Stimulated activated naive CD4-positive, alpha-beta T cell treated with Interleukin-2 at 50 U/mL for 16 hours (primary cell): Measurements from ENCODE around the gene ECHS1.
"Not testable (repeated sequence)": the region's sequence is repeated elsewhere in the genome, so short reads cannot be mapped to it uniquely, and the experiment has no call there.

Experiments used
- DNase-seq: peaks from one replicate; lab custom pipeline; 2025; lab: John Stamatoyannopoulos, UW

ECHS1 gene

DNA sequence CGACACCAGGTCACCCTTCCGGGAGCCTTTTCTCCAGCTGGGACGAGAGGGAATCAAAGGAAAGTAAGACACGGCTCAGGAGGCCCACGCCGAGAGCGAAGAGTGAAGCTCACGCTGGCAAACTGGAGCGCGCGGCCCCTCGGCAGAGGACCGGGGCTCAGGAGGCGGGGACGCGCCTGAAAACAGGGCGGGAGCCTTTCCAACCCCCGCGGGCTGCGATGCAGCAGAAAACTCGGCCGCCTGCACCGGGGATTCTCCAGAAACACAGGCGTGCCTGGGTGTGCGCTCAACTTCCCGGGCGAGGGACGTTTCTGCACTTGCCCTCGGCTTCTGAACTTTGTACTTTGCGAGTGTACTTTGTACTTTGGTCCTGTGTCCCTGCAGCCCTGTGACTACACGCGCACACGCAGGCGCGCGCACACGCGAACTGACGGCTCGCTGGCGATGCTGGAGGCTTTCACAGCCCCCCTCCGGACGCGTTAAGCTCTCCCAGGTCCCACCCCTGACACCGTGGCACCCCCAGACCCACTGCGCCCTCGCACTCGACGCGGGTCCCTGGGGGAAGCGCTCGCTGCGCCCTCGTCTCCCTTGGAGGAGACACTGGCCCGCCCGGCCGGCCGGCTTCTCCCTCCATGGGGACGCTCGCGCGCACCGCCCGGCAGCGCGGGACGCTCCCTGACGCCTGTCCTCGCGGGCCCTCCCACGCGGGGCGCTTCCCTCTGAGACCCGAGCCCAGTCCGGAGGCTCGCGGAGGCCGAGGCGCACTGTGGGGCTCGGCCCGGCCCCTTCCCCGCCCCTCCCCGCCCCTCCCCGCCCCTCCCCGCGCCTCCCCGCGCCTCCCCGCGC, 5.3 kb upstream of the ECHS1 start:
- peak; percentile 53 for DNase-seq

DNA sequence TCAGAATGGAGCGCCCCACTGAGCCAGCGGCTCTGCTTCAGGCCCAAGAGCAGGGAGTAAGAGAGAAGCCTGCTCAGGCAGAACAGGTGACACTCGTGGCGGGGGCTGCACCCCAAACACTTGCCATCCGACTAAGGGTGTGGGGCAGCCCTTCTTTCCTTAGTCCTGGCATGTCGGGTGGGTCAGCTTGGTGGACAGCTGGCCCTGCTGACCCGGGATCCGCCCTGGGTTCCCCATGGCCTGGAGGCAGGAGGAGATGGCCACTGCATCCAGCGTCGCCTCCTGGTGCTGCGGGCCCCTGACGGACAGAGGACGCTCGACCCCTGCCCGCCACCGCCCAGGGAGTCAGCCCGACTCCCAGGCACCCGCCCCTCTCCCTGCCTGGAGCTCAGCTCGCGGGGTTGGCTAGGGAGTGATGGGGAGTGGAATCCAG, 4.7 kb upstream of the ECHS1 start:
- no peak for DNase-seq

DNA sequence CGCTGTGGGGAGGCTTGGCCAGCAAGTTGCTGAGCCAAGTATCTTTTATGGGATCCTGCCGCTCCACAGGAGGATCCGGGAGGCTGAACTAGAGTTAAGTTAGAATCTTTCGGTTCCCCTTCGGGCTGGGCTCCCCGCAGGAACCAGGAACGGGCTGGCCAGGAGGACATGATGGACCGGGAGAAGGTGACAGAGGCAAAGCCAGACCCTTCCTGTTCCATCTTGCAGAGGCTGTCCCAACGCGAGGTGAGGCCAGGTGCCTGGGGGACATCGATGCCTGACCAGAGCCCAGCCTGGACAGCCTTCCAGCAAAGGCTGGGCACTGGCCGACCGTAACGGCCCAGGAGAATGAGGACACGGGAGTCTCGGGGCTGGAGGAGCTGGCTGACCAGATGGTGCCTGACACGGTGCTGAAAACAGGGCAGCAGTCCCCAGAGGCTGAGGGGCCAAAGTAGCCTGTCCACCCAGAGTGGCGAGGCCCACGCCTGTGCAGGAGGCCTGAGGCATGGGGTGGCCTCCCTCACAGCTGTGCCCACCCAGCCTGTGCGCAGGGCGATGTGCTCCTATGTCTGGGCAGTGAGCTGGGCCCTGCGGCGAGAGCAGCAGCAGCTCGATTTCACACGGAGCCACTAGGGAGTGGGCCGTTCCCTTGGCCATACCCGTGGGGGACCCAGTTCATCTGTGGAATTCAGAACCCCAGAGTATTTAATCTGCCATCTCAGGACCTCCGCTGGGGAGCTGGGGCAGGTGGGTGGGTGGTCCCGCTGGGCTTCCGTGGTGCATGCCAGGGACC, 4.1 kb upstream of the ECHS1 start:
- DNase-seq, result no peak

DNA sequence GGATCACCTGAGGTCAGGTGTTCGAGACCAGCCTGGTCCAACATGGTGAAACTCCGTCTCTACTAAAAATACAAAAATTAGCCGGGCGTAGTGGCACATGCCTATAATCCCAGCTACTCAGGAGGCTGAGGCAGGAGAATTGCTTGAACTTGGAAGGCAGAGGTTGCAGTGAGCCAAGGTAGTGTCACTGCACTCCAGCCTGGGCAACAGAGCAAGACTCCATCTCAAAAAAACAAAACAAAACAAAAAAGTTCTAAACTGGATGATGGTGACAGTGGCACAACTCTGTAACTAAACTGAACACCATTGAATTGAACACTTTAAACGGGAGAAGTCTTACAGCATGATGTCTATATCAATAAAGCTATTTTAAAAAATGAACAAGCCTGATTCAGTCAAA, 3.0 kb upstream of the ECHS1 start:
- not testable (repeated sequence) for DNase-seq

DNA sequence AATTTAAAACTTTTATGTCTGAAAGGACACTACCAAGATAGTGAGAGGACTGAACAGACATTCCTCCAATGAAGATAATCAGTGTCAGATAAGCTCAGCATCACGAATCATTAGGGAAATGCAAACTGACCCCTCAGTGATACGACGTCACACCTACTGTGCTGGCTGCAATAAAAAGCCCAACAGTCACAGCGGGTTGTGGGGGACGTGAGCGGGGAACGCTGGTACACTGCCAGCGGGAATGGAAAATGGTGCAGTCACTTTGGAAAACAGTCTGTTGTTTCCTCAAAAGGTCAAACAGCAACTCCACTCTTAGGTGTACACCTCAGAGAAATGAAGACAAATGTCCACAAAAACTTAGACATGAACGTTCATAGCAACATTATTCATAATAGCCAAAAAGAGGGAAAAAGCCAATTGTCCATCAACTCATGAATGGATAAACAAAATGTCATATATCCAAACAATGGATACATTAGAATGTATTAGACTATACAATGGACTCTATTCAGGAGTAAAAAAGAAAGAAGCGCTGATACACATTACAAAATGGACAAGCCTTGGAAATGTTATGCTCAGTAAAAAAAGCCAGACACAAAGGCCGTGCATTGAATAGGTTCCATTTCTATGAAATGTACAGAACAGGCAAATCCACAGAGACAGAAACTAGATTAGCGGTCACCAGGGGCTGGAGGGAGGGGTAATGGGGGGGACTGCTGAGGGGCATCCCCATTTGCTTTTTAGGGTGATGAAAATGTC, 2.4 kb upstream of the ECHS1 start:
- no peak for DNase-seq

DNA sequence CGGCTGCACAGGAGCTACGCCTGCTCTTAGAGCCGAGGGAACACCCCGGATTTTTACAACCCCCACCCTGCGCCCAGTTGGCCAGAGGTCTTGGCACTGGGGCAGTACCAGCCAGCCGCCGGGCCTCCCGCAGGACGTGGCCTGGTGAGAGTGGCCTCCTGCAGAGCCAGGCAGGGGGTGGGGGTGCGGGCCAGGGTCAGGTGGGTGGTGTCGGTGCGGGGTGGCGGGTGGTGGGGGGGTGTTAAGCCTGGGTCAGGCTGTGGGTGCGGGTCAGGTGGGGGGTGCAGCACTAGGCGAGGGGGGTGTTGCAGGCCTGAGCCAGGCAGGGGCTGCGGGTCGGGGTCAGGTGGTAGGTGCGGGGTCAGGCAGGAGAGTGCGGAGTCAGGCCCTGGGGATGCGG, 647 bp downstream of the ECHS1 start:
- no peak for DNase-seq

DNA sequence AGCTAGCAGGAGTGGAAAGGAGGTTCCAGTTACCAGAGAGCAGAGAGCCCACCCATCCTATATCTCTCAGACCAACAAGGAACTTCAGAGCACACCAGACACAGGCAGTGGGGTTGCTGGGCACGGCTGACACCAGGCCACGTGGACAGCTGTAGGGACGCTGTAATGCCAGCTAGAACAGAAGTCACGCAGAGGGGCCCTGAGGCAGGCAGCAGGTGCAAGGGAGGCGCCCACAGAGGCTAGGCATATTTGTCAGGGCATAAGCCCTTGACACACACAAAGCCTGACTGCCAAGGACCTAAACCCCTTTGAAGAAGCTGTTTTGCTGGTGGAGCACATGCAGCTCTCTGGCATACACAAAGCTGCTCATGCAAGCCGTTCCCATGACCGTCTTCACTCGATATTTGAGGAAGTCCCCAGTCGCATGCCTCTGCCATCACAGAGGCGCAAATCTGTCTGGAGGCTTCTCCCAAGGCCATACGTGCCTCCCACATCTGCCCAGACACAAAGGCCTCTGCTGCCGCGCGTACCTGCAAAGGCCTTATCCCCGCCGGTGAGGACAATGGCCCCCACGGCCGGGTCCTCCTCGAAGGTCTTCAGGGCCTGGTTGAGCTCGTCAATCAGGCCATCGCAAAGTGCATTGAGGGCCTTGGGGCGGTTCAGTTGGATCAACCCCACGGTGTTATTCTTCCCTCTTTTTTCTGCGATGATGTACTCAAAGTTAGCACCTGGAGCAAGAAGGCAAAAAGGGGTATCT, 2.9 kb downstream of the ECHS1 start:
- DNase-seq, result no peak

DNA sequence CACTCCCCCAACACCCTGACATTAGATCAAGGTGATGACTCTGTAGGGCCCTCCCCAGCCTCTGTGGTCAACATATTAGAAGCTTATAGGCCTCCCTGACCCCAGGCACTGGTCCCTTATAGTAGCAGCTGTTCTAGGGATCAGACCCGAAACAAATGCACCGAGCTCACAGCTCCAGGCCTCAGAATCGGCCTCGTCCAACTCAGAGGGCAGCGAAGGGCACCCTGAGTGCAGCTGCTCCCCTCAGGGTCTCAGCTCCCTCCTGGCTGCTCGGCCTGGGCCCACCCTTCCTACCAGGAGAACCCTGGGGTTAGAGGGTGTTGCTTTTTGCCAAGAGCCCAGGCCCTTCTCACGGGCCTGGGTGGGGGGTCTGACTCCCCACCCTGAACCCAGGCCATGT, 5.0 kb downstream of the ECHS1 start:
- no peak for DNase-seq

DNA sequence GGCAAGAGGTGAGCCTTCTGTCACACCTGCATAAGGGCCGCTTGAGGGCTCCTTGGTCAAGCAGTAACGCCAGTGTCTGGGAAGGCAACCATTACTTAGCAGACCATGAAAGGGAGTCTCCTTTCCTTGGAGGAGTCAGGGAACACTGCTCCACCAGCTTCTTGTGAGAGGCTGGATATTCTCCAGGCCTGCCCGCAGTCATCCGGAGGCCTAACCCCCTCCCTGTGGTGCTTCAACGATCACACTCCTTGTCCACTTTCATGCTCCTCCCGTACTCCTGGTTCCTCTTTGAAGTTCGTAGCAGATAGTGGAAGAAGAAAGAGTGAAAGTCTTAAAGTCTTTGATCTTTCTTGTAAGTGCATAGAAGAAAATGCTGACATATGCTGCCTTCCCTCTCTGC, 5.7 kb downstream of the ECHS1 start:
- not testable (repeated sequence) for DNase-seq

DNA sequence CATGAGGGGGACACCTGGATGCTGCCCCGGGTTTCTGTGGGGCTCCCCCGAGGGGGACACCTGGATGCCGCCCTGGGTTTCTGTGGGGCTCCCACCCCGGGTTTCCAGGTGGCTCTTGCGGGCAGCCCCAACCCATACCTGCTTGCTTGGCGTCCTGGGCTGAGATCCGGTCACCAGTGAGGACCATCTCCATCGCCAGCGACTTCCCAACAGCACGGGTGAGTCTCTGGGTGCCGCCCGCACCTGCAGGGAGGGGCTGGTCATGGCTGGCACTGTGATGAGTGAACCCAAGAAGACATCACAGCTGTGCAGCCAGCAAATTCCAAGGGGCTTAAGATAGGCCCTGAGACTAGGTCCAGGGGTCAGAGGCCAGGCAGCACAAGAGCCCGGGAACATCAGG, 6.4 kb downstream of the ECHS1 start:
- no peak for DNase-seq

DNA sequence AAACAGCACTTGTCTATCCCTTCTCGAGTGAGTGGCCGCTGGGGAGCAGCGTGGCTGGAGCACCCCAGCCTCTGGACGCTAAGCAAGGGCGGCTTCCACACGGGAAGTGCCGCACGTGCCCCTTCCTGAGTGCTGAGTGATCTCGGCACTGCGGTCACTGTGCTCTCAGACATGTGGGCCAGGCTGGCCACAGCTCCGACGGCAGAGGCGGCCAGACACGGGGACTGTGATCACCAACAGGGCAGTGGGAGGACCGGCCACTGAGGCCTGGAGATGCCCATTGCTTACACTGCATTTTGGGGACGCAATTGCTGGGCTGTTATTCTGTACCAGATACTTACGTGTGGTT, 7.0 kb downstream of the ECHS1 start:
- no peak for DNase-seq

DNA sequence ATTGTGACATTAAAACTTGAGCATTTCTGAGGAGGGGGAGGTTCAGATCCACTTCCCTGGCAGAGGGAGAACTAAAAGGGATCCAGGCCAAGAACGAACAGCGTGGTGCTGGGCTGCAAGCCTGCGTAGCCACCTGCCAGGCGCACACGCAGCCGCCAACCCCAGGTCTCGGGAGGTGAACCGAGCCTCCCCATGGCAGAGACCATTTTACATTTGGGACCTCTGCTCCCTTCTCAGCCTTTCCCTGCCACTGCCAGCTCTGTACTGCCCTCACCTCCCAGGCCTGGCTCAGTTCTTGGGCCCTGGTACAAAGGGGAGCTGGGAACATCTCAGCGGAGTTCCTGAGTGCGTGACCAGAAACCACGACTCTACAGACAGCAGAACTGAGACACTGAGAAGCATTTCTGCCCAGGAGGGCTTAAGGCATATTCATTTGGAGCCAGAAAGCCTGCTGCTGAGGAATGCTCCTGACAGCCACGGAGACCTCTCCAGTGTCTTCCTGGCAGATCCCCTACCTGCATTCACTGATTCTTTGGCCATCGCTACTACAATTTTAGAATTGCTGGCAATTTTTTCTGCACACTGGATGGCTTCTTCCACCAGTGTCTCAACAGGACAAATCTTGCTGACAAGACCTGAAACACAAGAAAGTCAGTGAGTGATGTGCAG, 7.6 kb downstream of the ECHS1 start:
- no peak for DNase-seq

DNA sequence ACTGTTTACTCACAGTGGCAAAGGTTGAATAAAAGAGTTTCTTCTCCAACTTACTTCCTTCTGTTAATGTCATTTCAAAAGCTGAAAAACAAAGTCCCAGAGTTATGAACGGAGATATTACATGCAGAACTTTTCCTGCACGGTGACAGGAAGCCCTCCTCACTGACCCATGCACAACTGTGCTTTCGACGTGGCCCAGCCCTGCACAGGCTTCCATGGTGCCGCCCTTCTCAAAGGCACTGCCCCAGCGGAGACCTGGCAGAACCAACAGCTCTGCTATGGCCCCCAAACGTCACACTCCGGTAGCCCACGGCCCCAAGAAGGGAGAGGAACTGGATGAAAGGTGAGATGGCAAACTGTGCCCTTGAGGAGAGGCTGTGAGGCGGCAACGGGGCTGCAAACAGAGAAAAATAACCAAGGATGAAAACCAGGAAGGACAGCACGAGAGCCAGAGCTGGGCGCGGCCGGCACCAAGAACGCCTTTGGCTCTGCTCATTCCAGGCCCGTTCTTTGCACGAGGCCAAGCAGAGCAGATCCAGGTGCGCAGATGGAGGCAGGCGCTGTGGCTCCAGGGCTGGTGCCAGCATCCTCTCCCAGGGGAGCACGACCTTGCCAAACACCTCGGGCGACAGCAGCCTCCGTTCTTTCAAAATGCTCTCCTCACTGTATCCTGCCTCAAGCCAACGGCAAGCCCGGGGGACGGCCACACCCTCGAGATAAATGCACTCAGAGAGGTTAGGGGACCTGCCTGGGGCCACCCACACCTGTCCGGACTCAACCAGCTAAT, 8.3 kb downstream of the ECHS1 start:
- DNase-seq, result no peak

DNA sequence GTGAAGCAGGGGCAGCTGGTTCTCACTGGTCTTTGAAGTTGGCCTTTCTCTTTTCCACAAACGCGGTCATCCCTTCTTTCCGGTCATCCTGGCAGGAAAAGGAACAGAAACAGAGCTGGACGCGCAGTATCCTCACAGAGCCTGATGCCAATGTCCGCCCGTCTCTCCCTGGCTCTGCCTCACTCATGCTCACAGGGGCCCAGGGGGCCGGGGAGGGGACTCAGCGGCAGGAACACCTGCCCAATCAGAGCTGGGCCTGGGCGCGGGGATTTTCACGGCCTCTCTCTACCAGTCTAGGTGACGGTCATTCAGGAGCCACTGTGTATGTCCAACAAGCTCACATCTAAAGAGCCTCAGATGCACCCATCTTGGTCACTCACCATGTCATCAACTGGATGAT, 10.3 kb downstream of the ECHS1 start:
- DNase-seq, result no peak

DNA sequence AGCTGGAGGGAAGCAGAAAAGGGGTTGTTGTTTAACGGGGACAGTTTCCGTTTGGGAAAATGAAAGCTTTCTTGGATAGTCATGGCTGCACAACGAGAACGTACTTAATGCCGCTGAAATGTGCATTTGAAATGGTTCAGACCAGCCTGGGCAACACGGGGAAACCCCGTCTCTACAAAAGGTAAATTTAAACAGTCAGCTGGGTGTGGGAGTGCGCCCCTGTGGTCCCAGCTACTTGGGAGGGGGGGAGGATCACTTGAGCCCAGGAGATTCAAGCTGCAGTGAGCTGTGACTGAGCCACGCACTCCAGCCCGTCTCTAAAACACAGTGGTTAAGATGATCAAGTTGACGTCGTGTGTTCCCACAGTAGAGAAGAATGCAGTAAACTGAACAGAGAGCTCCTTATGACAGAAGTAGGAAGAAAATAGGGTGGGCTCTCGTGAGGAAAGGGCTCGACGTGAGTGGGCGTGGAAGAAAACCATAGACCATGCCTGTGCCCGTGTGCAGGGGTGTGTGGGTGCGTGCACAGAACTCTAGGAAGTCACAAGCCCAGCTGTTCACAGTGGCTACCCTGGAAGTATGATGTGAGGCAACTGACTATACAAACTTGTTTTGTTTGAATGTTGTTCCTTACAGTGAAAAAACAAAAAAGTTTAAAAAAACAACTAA, 11.2 kb downstream of the ECHS1 start:
- no peak for DNase-seq

DNA sequence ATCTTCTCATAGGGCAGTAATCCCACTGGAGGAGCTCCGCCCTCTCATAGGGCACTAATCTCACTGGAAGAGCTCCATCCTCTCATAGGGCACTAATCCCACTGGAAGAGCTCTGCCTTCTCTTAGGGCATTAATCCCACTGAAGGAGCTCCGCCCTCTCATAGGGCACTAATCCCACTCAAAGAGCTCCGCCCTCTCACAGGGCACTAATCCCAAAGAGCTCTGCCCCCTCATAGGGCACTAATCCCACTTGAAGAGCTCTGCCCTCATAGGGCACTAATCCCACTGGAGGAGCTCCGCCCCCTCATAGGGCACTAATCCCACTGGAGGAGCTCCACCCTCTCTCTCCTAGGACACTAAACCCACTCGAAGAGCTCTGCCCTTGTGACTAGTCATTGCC, 11.9 kb downstream of the ECHS1 start:
- DNase-seq, result no peak

DNA sequence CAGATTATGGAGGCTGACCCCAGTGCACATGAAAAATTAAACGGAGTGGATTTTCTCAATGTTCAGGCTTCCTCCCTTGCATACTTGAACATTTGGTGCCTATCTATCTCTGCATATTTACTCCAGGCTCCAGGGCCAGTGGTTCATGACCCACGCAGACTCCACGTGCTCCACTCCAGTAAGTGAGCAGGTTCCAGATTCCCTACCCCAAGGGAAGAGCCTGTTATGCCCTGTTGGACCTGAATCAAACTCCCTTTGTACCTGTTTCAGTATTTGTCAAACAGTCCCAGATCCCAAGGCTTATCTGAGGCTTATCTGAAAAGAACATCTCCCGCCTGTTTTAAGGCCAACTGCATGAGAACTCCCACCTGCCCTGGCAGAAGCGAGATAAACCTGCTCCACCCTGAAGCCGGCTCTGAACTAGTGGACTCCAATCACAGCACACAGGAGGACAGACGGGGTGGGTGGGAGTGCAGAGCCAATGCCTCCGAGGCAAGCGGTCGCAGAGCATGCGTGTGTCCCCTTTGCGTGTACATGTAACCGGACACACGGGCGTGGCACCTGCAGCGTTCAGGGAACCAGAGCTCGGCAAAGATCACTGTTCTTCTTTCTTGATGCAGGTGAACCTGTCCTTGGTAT, 13.1 kb downstream of the ECHS1 start:
- no peak for DNase-seq

DNA sequence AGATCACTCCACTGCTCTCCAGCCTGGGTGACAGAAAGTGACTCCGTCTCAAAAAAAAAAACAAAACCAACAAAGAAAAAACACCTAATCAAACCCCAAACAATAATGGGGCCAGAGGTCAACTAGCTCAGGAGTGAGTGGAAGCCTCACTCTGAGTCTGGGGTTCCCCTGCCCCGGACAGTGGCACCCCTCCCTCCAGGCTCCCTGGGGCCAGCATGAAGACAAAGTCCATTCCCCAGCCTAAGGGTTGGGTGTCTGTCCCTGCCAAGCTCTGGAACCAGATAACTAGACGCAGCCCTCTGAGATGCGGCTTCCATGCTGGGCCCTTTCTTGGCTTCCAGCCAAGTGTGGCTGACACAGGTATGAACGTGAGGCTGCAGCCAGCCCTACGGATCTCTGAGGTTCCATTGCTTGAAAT, 13.6 kb downstream of the ECHS1 start:
- peak; percentile 10 for DNase-seq

DNA sequence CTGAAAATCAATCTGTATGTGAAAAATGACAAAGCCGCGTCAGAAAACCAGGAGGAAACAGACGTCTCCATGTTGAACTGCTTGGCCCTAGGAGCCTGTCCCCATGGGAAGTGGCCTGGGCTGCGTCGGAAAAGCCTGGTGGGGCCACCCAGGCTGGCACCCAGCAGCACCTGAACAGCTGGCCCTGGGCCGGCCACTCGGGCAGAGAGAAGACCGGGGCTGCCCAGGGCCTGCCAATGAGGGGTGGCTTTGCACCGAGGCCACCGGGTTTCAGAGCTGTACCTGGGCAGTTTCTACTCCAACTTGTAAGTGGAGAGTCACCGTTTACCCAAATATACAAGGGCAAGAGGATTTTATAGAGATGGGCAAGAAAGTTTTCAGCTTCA, 14.2 kb downstream of the ECHS1 start:
- no peak for DNase-seq
